PFSK-1 (cell line): ENCODE measurements around the gene ZNF513.

ENCODE experiments used
- FOXP2 ChIP-seq: optimal IDR thresholded peaks from 2 replicates; pipeline ENCODE3; 2011; ENCODE audit warnings: borderline replicate concordance, control low read depth, inconsistent platforms; ENCODE audit not compliant: insufficient read depth; ENCODE audit errors: extremely low read length, extremely low read depth
- POLR2AphosphoS5 ChIP-seq: IDR thresholded peaks from 2 replicates; pipeline ENCODE4 v1.6.1; 2012; ENCODE audit warnings: low read depth, mild to moderate bottlenecking, control low read depth, low read length, moderate library complexity
- REST ChIP-seq, 2 experiments: IDR thresholded peaks; 2 replicates each; pipeline versions ENCODE4 v1.6.1 to v1.8.0; 2011 to 2012; ENCODE audit warnings: low read depth in 2 of 2, low read length in 2 of 2, control low read depth in 1 of 2, inconsistent platforms in 1 of 2, mild to moderate bottlenecking in 1 of 2, moderate library complexity in 1 of 2; ENCODE audit not compliant: insufficient read depth in 1 of 2
- SIN3A ChIP-seq: IDR thresholded peaks from 2 replicates; pipeline ENCODE4 v1.6.1; 2012; ENCODE audit warnings: mild to moderate bottlenecking, low read length, moderate library complexity, borderline replicate concordance; ENCODE audit not compliant: insufficient read depth
- TAF1 ChIP-seq: IDR thresholded peaks from 2 replicates; pipeline ENCODE4 v1.6.1; 2012; ENCODE audit warnings: low read length, control low read depth, borderline replicate concordance; ENCODE audit not compliant: insufficient read depth

ZNF513 gene

GRCh38 chr2:27370816-27371620 is 9.5 kb downstream of the ZNF513 start:
- TF ChIP-seq TAF1 (peak; percentile 59; the same call in 1 of the 2 replicates), POLR2AphosphoS5 (peak; percentile 59; the same call in 1 of the 2 replicates), SIN3A (peak; percentile 74; the same call in 1 of the 2 replicates), REST (IDR thresholded peaks at IDR 0.05; ENCODE audit: insufficient read depth in 1 of 2, low read depth in 2 of 2, low read length in 2 of 2) (no peak), FOXP2 (no peak)

GRCh38 chr2:27370026-27370815 is 10.3 kb downstream of the ZNF513 start, which contains the start of the genes EIF2B4 and SNX17:
TSS of gene EIF2B4 (minus strand) at chr2:27370338. CDS start at chr2:27370314, 24 bp downstream.
TSS of gene SNX17 (plus strand) at chr2:27370616. CDS start at chr2:27370744, 128 bp downstream.
- TF ChIP-seq TAF1 (peak; percentile 84), REST (IDR thresholded peaks at IDR 0.05; ENCODE audit: insufficient read depth in 1 of 2, low read depth in 2 of 2, low read length in 2 of 2) (peak; percentile 13 to 44; a peak in 1 of 4 replicates), POLR2AphosphoS5 (peak; percentile 86), SIN3A (peak; percentile 25; the same call in 1 of the 2 replicates), FOXP2 (no peak)

GRCh38 chr2:27369471-27370025 is 11.0 kb downstream of the ZNF513 start:
- TF ChIP-seq FOXP2 (no peak), SIN3A (0 out of 2 replicates have a peak, but pooled peaks have one; percentile 5), POLR2AphosphoS5 (0 out of 2 replicates have a peak, but pooled peaks have one; percentile 41)

- TF ChIP-seq POLR2AphosphoS5 (peak; percentile 27; the same call in 1 of the 2 replicates), REST (IDR thresholded peaks at IDR 0.05; ENCODE audit: insufficient read depth in 1 of 2, low read depth in 2 of 2, low read length in 2 of 2) (no peak)
Measured at GRCh38 chr2:27363933-27364332, 16.6 kb downstream of the ZNF513 start.

- TF ChIP-seq REST (IDR thresholded peaks at IDR 0.05; ENCODE audit: insufficient read depth in 1 of 2, low read depth in 2 of 2, low read length in 2 of 2) (no peak), POLR2AphosphoS5 (0 out of 2 replicates have a peak, but pooled peaks have one; percentile 32)
Measured at GRCh38 chr2:27362678-27363420, 17.7 kb downstream of the ZNF513 start.
